ENCODE data around the gene SERPINA1. TPM values are rescaled to one million over a fixed set of nuclear protein-coding genes. Genes with fewer than 3 reads are reported as not detected.

SERPINA1 gene
- total RNA-seq, 1 experiment from 2014 or later = 8.3 TPM

- DNase-seq (ENCODE audit: low read depth) = peak; percentile 42
These were observed 42.2 kb downstream of the SERPINA1 start for GRCh38 chr14:94346065-94346786.

GRCh38 chr14:94345344-94346064 is 42.9 kb downstream of the SERPINA1 start:
- DNase-seq (ENCODE audit: low read depth) = peak; percentile 89

- DNase-seq (ENCODE audit: low read depth) = no peak
These were observed 44.0 kb downstream of the SERPINA1 start for GRCh38 chr14:94344389-94344788.

GRCh38 chr14:94343238-94344005 is 45.0 kb downstream of the SERPINA1 start:
- DNase-seq (ENCODE audit: low read depth) = no peak

- DNase-seq (ENCODE audit: low read depth) = peak; percentile 94
These were observed 46.0 kb downstream of the SERPINA1 start for GRCh38 chr14:94342334-94342934.

GRCh38 chr14:94341656-94342333 is 46.6 kb downstream of the SERPINA1 start:
- no peak for DNase-seq (ENCODE audit: low read depth)

- no peak for DNase-seq (ENCODE audit: low read depth)
These were observed 47.9 kb downstream of the SERPINA1 start for GRCh38 chr14:94340533-94340932.

- no peak for DNase-seq (ENCODE audit: low read depth)
These were observed 50.4 kb downstream of the SERPINA1 start for GRCh38 chr14:94338023-94338422.

GRCh38 chr14:94337274-94337673 is 51.1 kb downstream of the SERPINA1 start:
- DNase-seq (ENCODE audit: low read depth) = peak; percentile 41

GRCh38 chr14:94334872-94335271 is 53.5 kb downstream of the SERPINA1 start:
- no peak for DNase-seq (ENCODE audit: low read depth)

- no peak for DNase-seq (ENCODE audit: low read depth)
These were observed 55.8 kb downstream of the SERPINA1 start for GRCh38 chr14:94332587-94332986.

- DNase-seq (ENCODE audit: low read depth) = no peak
These were observed 56.3 kb downstream of the SERPINA1 start for GRCh38 chr14:94332063-94332583.

GRCh38 chr14:94331462-94331861 is 56.9 kb downstream of the SERPINA1 start:
- DNase-seq (ENCODE audit: low read depth) = no peak

GRCh38 chr14:94330857-94331256 is 57.5 kb downstream of the SERPINA1 start:
- no peak for DNase-seq (ENCODE audit: low read depth)

- no peak for DNase-seq (ENCODE audit: low read depth)
These were observed 58.0 kb downstream of the SERPINA1 start for GRCh38 chr14:94330432-94330831.

GRCh38 chr14:94329857-94330256 is 58.5 kb downstream of the SERPINA1 start:
- DNase-seq (ENCODE audit: low read depth) = no peak

- no peak for DNase-seq (ENCODE audit: low read depth)
These were observed 60.2 kb downstream of the SERPINA1 start for GRCh38 chr14:94328196-94328595.

Data from M059J (cell line).